Endothelial cell of umbilical vein (primary cell): ENCODE results near the gene ZSCAN12.

Source experiments
- CTCF ChIP-seq, 2 donors: IDR thresholded peaks; 1 replicate in 1 of 2; 2 replicates in 1 of 2; pipeline ENCODE4 v1.5.1; 2011; ENCODE audit warnings: low read length in 2 of 2, mild to moderate bottlenecking in 2 of 2, moderate library complexity in 2 of 2, control low read depth in 1 of 2, inconsistent platforms in 1 of 2, low read depth in 1 of 2; ENCODE audit not compliant: insufficient read depth in 1 of 2; ENCODE audit errors: extremely low read depth in 1 of 2
- EZH2 ChIP-seq: IDR thresholded peaks from 2 replicates; pipeline ENCODE4 v1.6.1; 2012; ENCODE audit warnings: borderline replicate concordance, low read depth, mild to moderate bottlenecking, moderate library complexity, low read length, inconsistent platforms; ENCODE audit not compliant: severe bottlenecking
- GATA2 ChIP-seq: IDR thresholded peaks from 2 replicates; pipeline ENCODE4 v1.7.0; 2011; ENCODE audit warnings: low read depth, mild to moderate bottlenecking, moderate library complexity, mixed read lengths, low read length; ENCODE audit not compliant: insufficient read length, insufficient read depth
- POLR2A ChIP-seq: IDR thresholded peaks from 2 replicates; pipeline ENCODE4 v1.6.1; 2012; ENCODE audit warnings: low read depth, mild to moderate bottlenecking, control low read depth, low read length
- POLR2AphosphoS5 ChIP-seq: IDR thresholded peaks from 2 replicates; pipeline ENCODE4 v1.6.1; 2012; ENCODE audit warnings: low read depth, mild to moderate bottlenecking, control low read depth, low read length, moderate library complexity; ENCODE audit not compliant: insufficient read depth

GRCh38 chr6:28443112-28443773, 43.7 kb upstream of the ZSCAN12 start, which contains the start of gene ZSCAN23:
- TF ChIP-seq CTCF (IDR thresholded peaks at IDR 0.05; ENCODE audit: extremely low read depth in 1 of 2, insufficient read depth in 1 of 2, low read depth in 1 of 2, low read length in 2 of 2) (no peak), POLR2AphosphoS5 (peak; percentile 50), GATA2 (no peak), POLR2A (peak; percentile 28), EZH2 (no peak)
